VCaP (cell line): ENCODE results near the gene ARRB1.

Experiments
- H3K27ac ChIP-seq: fragments of 450-650 bp; 2 replicates; pipeline ENCODE4 v1.5.1; 2017
- TF ChIP-seq, protein P1 (sequence below): fragments of 450-650 bp; conservative IDR thresholded peaks from 2 replicates; pipeline ENCODE4 v1.5.1; 2017; ENCODE audit warnings: mild to moderate bottlenecking, moderate library complexity

Gene ARRB1

DNA sequence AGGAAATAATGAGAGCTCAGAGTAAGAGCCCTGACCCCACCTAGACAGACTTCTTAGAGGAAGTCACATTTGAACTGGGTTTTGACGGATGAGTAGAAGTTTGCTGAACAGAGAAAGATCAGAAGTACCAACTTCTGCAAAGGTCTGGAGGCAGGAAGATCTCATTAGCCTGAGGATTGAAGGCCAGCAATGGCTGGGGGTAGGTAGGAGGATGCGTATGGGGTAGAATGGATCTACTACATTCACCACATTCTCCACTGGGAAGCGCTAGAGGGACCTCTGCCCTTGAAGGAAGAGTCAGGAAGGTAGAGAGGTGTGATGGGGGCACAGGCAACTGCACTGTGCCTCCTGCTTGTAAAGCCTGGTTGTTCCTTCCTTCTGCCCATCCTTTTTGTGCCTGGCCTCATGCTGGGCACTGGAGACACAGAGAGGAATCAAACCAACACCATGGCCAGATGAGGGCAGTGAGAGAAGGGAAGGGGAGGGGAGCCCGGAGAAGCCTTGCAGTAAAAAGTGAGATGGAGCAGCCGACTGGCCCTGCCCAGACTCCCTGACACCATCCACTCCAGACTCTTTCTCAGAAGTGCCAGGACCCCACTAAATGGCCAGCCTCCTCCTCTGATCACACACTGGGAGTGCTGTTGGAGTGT is 106.0 kb downstream of the ARRB1 start:
- H3K27ac ChIP-seq = no peak overlapping the region
- TF ChIP-seq, protein P1, sequence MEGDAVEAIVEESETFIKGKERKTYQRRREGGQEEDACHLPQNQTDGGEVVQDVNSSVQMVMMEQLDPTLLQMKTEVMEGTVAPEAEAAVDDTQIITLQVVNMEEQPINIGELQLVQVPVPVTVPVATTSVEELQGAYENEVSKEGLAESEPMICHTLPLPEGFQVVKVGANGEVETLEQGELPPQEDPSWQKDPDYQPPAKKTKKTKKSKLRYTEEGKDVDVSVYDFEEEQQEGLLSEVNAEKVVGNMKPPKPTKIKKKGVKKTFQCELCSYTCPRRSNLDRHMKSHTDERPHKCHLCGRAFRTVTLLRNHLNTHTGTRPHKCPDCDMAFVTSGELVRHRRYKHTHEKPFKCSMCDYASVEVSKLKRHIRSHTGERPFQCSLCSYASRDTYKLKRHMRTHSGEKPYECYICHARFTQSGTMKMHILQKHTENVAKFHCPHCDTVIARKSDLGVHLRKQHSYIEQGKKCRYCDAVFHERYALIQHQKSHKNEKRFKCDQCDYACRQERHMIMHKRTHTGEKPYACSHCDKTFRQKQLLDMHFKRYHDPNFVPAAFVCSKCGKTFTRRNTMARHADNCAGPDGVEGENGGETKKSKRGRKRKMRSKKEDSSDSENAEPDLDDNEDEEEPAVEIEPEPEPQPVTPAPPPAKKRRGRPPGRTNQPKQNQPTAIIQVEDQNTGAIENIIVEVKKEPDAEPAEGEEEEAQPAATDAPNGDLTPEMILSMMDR = no peak

DNA sequence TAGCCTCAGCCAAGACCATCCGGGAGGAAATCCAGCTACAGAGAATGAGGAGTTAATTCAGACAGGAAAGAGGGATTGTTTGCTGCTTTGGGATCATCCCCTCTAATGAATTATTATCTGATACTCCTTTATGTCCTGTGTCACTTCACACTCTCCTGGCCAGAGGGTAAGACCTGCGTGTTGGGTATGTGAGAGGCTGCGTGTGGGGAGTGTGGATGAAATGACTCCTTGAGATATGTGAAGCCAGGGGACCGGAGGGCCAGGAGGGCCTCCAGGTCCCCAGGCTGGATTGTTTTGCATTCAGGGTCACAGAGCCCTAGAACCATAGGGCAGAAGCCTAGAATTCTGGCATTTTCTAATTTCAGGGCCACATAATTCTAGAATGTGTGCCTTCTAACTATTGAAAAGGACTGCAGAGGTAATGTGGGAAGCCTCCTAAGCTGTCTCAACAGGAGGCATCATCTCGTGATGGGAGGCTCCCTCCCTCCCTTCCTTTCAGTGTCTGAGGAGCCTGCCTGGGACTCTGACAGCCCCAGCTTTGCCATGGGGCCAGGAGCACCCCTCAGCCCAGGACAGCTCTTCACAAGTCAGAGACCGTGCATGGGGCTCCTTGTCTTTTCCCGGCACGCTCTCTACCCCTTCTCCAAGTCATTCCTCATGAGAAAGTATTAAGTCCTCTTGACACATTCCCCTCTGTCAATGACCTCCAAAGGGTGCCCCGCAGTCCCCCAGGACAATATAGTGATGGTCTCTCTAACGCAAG is 107.2 kb downstream of the ARRB1 start:
- TF ChIP-seq, protein P1 = no peak
- no peak overlapping the region for H3K27ac ChIP-seq

DNA sequence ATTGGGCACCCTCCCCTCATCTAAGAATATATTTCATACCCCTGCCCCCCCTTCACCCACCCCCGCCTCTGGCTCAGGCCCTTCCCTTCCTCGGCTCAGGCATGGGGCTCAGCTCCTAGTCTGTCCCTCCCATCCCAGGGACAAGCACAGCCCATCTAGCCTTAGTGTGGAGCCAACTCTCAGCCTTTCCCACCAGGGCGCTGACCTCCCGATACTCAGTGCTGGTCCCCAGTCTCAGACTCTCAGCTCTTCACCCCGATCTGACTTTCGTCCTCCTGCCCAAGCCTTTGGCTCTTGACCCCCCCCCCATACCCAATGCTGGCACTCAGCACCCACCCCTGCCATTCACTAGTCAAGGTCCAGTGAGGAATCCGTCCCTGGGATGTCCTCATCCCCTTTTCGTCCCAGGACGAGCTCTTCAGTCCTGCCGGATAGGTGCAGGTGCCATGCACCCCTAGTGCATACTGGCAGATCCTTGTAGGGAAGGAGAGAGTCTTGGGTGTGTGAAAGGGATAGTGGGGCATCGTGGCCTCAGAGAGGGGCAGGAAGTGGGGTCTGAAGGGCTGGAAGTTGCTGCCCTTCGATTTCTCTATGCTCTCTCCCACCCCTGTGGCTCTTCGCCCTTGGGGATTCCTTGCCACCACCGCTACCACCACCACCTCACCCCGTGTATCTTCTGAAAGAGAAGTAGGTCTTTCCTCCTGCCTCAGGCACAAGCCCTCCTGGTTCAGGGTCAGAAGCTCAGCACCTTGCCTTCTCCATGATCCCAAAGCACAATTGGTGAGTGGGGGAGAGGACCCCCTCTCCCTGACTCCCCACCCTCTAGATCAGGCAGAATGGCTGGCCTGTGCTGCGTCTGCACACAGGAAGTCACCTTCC is 108.5 kb downstream of the ARRB1 start:
- H3K27ac ChIP-seq = no peak overlapping the region
- TF ChIP-seq, protein P1 = no peak

DNA sequence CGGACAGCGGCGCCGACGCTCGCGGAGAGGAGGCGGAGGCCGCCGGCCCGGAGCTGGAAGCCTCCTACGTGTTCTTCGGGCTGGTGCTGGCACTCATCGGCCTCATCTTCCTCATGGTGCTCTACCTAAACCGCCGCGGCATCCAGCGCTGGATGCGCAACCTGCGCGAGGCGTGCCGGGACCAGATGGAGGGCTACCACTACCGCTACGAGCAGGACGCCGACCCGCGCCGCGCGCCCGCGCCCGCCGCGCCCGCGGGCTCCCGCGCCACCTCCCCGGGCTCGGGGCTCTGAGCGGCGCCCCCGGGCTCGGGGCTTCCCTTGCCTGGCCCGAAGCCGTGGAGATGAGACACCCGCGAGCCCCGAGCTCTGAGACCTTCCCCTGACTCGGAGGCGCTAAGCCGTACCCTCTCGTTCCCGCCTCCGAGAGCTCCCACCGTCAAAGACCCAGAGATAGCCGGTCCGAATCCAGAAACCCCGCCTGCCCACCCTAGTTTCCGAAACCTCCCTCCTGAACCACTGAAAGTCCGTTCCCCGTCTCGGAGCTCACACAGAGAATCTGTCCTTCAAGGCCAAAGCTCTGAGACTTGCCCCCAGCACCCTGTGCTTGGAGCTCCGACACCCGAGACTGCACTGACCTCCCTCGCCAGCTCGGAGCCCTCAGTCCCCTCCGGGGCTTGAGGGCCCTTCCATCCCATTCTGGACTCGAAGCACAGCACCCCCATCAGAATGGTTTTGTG is 109.4 kb downstream of the ARRB1 start:
- peak overlapping the region; percentile 77 for H3K27ac ChIP-seq
- TF ChIP-seq, protein P1 = no peak; the same call in 1 of the 2 replicates

DNA sequence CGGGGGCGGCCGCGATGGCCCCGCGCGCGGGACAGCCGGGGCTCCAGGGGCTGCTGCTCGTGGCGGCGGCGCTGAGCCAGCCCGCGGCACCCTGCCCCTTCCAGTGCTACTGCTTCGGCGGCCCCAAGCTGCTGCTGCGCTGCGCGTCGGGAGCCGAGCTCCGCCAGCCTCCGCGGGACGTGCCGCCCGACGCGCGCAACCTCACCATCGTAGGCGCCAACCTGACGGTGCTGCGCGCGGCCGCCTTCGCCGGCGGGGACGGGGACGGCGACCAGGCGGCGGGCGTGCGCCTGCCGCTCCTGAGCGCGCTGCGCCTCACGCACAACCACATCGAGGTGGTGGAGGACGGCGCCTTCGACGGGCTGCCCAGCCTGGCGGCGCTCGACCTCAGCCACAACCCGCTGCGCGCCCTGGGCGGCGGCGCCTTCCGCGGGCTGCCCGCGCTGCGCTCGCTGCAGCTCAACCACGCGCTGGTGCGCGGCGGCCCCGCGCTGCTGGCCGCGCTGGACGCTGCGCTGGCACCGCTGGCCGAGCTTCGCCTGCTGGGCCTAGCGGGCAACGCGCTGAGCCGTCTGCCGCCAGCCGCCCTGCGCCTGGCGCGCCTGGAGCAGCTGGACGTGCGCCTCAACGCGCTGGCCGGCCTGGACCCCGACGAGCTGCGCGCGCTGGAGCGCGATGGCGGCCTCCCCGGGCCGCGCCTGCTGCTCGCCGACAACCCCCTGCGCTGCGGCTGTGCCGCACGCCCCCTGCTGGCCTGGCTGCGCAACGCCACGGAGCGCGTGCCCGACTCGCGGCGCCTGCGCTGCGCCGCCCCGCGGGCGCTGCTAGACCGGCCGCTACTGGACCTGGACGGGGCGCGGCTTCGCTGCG is 110.2 kb downstream of the ARRB1 start:
- TF ChIP-seq, protein P1 = peak; percentile 100
- H3K27ac ChIP-seq = peak overlapping the region; percentile 77

DNA sequence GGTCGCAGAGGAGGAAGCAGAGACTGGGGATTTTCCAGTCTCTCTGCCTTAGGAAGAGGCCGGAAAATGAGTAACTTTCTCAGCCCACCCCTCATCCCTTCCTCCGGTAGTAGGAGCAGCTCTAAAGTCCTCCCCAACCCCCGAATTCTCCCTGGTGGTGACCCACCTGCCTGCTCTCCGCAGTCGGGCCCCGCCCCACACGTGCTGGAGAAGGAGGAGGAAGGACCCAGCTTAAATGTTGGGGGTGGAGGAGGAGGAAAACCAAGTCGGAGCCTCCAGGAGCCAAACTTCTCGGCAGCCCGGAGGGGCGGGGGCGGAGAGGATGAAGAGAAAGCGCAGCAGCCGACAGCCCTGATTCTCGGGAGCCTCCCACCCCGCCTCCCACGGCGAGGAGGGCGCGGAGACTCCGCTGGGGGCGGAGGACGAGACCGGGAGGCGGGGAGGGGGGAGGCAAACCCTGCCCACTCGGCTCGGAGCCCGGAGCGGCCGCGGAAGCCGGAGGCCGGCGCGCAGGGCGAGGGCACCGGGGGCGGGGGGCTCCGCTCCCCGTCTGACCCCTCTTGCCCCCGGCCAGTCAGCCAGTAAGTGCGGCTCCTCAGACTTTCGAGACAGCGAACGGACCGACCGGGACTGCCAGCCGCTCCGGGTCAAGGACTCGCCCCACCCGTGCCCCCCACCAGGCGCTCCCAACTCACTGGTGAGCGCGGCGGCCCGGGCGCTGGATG is 111.0 kb downstream of the ARRB1 start, which contains the start of gene TPBGL:
Gene TPBGL, plus strand, starts transcription at position 464 of the 725 bp plus-strand sequence. CDS start 276 bp downstream, outside the sequence.
- TF ChIP-seq, protein P1 = no peak
- peak within 1 kb of the TSS; percentile 77 for H3K27ac ChIP-seq
